HG02610 (cell line): ENCODE measurements around the gene TDRD9.

Experiments
- ATAC-seq: cut with Tn5 transposase; IDR thresholded peaks from one replicate; pipeline ENCODE4 v1.9.1; 2021; ENCODE audit warnings: mild to moderate bottlenecking, moderate library complexity; ENCODE audit not compliant: unreplicated experiment

The TDRD9 gene

GRCh38 chr14:104020471-104020870 lies 92.2 kb downstream of the TDRD9 start:
- no peak for ATAC-seq

GRCh38 chr14:104023325-104024055 lies 95.2 kb downstream of the TDRD9 start:
- no peak for ATAC-seq

- no peak for ATAC-seq
Measured at GRCh38 chr14:104025534-104025933, 97.3 kb downstream of the TDRD9 start.

- ATAC-seq, result no peak
Measured at GRCh38 chr14:104026024-104026423, 97.8 kb downstream of the TDRD9 start.

GRCh38 chr14:104030958-104031357 lies 102.7 kb downstream of the TDRD9 start:
- ATAC-seq, result no peak

- ATAC-seq, result no peak
Measured at GRCh38 chr14:104031384-104031783, 103.1 kb downstream of the TDRD9 start.

- ATAC-seq, result no peak
Measured at GRCh38 chr14:104034976-104035699, 106.9 kb downstream of the TDRD9 start.

GRCh38 chr14:104036212-104036611 lies 108.0 kb downstream of the TDRD9 start:
- no peak for ATAC-seq

GRCh38 chr14:104037074-104037473 lies 108.8 kb downstream of the TDRD9 start:
- ATAC-seq, result no peak

- ATAC-seq, result no peak
Measured at GRCh38 chr14:104037903-104038302, 109.6 kb downstream of the TDRD9 start.

- no peak for ATAC-seq
Measured at GRCh38 chr14:104039214-104039613, 111.0 kb downstream of the TDRD9 start.

- ATAC-seq, result no peak
Measured at GRCh38 chr14:104040539-104040938, 112.3 kb downstream of the TDRD9 start.

- ATAC-seq, result no peak
Measured at GRCh38 chr14:104041430-104042104, 113.3 kb downstream of the TDRD9 start.

GRCh38 chr14:104044016-104044415 lies 115.8 kb downstream of the TDRD9 start:
- ATAC-seq, result no peak

- ATAC-seq, result no peak
Measured at GRCh38 chr14:104047761-104048160, 119.5 kb downstream of the TDRD9 start.

GRCh38 chr14:104048758-104049507 lies 120.7 kb downstream of the TDRD9 start:
- ATAC-seq, result no peak

- ATAC-seq, result no peak
Measured at GRCh38 chr14:104049576-104050240, 121.5 kb downstream of the TDRD9 start.

GRCh38 chr14:104051092-104051813 lies 123.0 kb downstream of the TDRD9 start:
- no peak for ATAC-seq

- no peak for ATAC-seq
Measured at GRCh38 chr14:104054222-104054905, 126.1 kb downstream of the TDRD9 start.
